Measurements from ENCODE around the gene TMEM39B. TPM values are rescaled to one million over a fixed set of nuclear protein-coding genes. Genes with fewer than 3 reads are reported as not detected.

The TMEM39B gene
- total and polyA plus RNA-seq, 7 donors: 4.7 to 11.5 (median 7.2) TPM

DNA sequence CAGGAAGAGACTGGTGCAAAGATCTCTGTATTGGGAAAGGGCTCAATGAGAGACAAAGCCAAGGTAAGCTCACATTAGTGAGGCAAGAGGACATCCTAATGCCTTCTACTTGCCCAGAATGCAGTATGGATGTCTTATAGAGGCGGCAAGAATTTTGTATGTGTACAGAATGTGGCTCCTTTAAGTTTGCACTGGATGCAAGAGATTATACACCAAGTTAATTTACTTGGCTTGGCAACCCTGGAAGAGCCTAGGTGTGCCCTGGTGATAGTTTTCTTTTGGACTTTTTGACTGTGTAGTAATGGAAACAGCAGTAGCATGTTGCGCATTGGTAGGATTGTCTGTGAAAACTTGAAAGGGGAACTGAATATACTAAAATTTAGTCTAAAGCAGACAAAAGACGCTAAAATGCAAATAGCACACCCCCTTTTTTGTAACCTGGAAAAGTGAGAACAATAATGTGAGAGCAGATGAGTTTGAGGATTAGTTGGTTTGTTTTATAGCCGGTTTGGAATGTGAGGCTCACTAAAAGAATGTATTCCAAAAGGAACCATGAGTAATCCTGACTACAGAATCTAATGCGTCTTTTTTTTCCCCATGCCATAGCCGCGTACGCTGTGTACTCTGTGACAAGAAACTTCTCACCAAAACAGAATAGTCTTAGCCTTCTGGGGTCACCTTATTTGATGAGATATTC, 41.0 kb upstream of the TMEM39B start:
- intact Hi-C loops (cut with DNase I): no loop called here
- peaks cover 6% of the 10 kb centered on the region for H3K4me1 ChIP-seq
- H3K4me3 ChIP-seq: no peak overlapping the region
- WGBS, 3 donors: 75 to 83% (median 82%) methylated on average over 8 of the region's 8 CpGs
- H3K27me3 ChIP-seq (ENCODE audit: insufficient read depth in 3 of 3, low read length in 2 of 3): no peaks in the 10 kb centered on the region
- TF ChIP-seq, protein P1, sequence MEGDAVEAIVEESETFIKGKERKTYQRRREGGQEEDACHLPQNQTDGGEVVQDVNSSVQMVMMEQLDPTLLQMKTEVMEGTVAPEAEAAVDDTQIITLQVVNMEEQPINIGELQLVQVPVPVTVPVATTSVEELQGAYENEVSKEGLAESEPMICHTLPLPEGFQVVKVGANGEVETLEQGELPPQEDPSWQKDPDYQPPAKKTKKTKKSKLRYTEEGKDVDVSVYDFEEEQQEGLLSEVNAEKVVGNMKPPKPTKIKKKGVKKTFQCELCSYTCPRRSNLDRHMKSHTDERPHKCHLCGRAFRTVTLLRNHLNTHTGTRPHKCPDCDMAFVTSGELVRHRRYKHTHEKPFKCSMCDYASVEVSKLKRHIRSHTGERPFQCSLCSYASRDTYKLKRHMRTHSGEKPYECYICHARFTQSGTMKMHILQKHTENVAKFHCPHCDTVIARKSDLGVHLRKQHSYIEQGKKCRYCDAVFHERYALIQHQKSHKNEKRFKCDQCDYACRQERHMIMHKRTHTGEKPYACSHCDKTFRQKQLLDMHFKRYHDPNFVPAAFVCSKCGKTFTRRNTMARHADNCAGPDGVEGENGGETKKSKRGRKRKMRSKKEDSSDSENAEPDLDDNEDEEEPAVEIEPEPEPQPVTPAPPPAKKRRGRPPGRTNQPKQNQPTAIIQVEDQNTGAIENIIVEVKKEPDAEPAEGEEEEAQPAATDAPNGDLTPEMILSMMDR (IDR thresholded peaks at IDR 0.05): no peak
- peaks cover 16 to 60% of the 10 kb centered on the region in 2 donors for H3K36me3 ChIP-seq (ENCODE audit: insufficient read depth in 1 of 2, low read depth in 1 of 2)
- H3K27ac ChIP-seq: no peak overlapping the region
- DNase-seq (no peak), ATAC-seq (peak in 3 of 4 donors; percentile 50 to 68 (median 59))
- H3K9me3 ChIP-seq: no peaks in the 10 kb centered on the region

DNA sequence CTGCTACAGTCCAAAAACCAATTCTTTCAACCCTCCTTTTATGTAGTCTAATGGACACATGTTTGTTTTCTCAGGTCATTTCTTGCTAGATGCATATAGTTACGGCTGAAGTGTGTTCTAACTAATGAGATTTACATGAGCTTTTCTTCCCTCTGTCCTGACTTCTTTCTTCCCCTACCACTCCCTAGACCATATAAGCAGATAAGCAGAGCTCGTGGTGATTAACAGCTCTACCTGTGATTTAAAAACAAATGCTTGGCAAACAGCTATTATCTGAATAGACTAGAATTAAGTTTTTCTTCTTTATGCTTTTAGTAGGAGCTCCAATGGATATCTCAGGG, 40.5 kb upstream of the TMEM39B start:
- ATAC-seq (no peak), DNase-seq (no peak)
- Histone ChIP-seq H3K27ac (no peak overlapping the region), H3K4me3 (no peak overlapping the region), H3K4me1 (peaks cover 6% of the 10 kb centered on the region), H3K9me3 (no peaks in the 10 kb centered on the region), H3K36me3 (ENCODE audit: insufficient read depth in 1 of 2, low read depth in 1 of 2) (peaks cover 16 to 60% of the 10 kb centered on the region in 2 donors), H3K27me3 (ENCODE audit: insufficient read depth in 3 of 3, low read length in 2 of 3) (no peaks in the 10 kb centered on the region)
- TF ChIP-seq, protein P1 (IDR thresholded peaks at IDR 0.05): no peak
- intact Hi-C loops (cut with DNase I): no loop called here
- 87 to 98% (median 90%) methylated on average over 2 of the region's 2 CpGs for WGBS, 3 donors

DNA sequence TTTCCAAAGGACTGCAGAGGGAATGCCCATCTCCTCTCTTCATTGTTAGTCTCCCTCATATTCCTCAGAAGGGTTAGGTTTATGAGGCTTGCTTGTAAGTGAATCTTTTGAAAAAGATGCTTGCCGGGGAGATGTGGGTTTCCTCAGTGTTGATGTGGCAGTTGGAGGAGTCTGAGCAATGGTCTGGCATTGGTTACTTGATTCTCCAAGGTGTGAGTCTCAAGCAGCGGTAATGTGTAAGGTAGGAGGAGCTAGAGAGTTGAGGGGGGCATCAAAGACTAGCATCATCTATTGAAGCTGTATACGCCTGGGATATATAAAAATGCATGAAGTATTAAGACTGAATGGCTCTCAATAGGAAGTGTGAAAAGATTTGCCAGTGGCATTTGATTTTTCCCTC, 37.6 kb upstream of the TMEM39B start:
- no peak overlapping the region for H3K27ac ChIP-seq
- H3K36me3 ChIP-seq (ENCODE audit: insufficient read depth in 1 of 2, low read depth in 1 of 2): peaks cover 28 to 59% of the 10 kb centered on the region in 2 donors
- ATAC-seq (no peak), DNase-seq (no peak)
- TF ChIP-seq, protein P1 (IDR thresholded peaks at IDR 0.05): no peak
- intact Hi-C loops (cut with DNase I): no loop called here
- no peaks in the 10 kb centered on the region for H3K27me3 ChIP-seq (ENCODE audit: insufficient read depth in 3 of 3, low read length in 2 of 3)
- H3K4me3 ChIP-seq: no peak overlapping the region
- 87 to 89% (median 88%) methylated on average over 3 of the region's 3 CpGs for WGBS, 3 donors
- no peaks in the 10 kb centered on the region for H3K4me1 ChIP-seq
- H3K9me3 ChIP-seq: no peaks in the 10 kb centered on the region

DNA sequence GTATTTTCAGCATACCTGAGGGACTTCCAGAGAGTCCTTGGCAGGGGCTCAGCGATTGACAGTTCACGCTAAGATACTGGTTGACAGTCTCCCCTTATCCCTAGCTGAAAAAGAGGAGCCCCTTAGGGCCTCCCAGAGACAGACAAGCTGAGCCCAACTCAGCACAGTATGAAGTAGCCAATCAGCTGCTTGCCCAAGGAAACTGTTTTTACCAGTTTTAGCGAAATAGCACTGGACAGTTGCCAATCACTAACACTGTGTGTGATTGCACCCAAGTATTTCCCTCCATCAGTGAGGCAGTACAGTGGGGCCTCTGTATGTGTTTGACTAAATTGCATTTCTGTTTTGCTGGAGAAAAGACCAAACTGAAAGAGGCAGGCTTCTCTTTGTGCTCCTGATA, 32.0 kb upstream of the TMEM39B start:
- no peaks in the 10 kb centered on the region for H3K9me3 ChIP-seq
- no peak for ATAC-seq
- WGBS, 3 donors: 81 to 93% (median 83%) methylated on average over 3 of the region's 3 CpGs
- no peak overlapping the region for H3K27ac ChIP-seq
- H3K4me1 ChIP-seq: no peaks in the 10 kb centered on the region
- H3K27me3 ChIP-seq (ENCODE audit: insufficient read depth in 3 of 3, low read length in 2 of 3): no peaks in the 10 kb centered on the region
- H3K4me3 ChIP-seq: no peak overlapping the region
- TF ChIP-seq, protein P1 (IDR thresholded peaks at IDR 0.05): no peak
- intact Hi-C loops (cut with DNase I): no loop called here
- DNase-seq: no peak
- peaks cover 9 to 32% of the 10 kb centered on the region in 2 donors for H3K36me3 ChIP-seq (ENCODE audit: insufficient read depth in 1 of 2, low read depth in 1 of 2)

DNA sequence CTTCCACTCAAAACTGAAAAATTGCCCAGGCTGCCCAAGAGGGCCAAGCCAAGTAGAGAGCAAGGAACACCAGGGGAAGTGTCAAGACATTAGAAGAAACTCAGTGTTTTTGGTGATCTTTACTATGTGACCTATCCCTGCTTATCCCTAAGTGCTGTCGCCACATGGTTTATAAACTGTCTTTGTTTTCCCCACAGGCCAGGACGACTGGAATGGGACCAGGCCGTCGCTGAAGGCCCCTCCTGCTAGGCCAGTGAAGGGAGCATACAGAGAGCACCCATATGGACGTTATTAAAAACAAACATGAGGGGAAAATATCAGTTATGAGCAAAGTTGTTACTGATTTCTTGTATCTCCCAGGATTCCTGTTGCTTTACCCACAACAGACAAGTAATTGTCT, 30.4 kb upstream of the TMEM39B start:
- no peak for ATAC-seq
- TF ChIP-seq, protein P1 (IDR thresholded peaks at IDR 0.05): no peak
- intact Hi-C loops (cut with DNase I): no loop called here
- Histone ChIP-seq H3K27me3 (ENCODE audit: insufficient read depth in 3 of 3, low read length in 2 of 3) (no peaks in the 10 kb centered on the region), H3K36me3 (ENCODE audit: insufficient read depth in 1 of 2, low read depth in 1 of 2) (peaks cover 0 to 36% of the 10 kb centered on the region in 2 donors), H3K9me3 (no peaks in the 10 kb centered on the region), H3K27ac (no peak overlapping the region), H3K4me1 (no peaks in the 10 kb centered on the region), H3K4me3 (no peak overlapping the region)
- 71 to 84% (median 75%) methylated on average over 5 of the region's 5 CpGs for WGBS, 3 donors
- no peak for DNase-seq
